GM12891 (cell line): ENCODE measurements around the gene LMOD2.
"Not testable (repeated sequence)": the region's sequence is repeated elsewhere in the genome, so short reads cannot be mapped to it uniquely, and the experiment has no call there.

Source experiments
- POLR2A ChIP-seq: IDR thresholded peaks from 2 replicates; pipeline ENCODE4 v1.6.1; 2011; ENCODE audit warnings: low read depth, low read length, control low read depth
- POLR2AphosphoS5 ChIP-seq: IDR thresholded peaks from 2 replicates; pipeline ENCODE4 v1.6.1; 2011; ENCODE audit warnings: low read depth, low read length, control low read depth

GRCh38 chr7:123634011-123634573 is 21.6 kb upstream of the LMOD2 start:
- TF ChIP-seq POLR2AphosphoS5, POLR2A: not testable (repeated sequence)
